ENCODE data around the gene SLC41A3. TPM values are rescaled to one million over a fixed set of nuclear protein-coding genes. Genes with fewer than 3 reads are reported as not detected.

The SLC41A3 gene
- total RNA-seq, 2 donors from 2014 or later: 32.2 to 131 TPM

- TF ChIP-seq POLR2AphosphoS5 (IDR thresholded peaks at IDR 0.05): no peak
- peaks cover 0 to 7% of the 10 kb centered on the region in 2 donors for H3K36me3 ChIP-seq
- intact Hi-C loops (cut with DNase I): no loop called here
- H3K4me3 ChIP-seq: no peak overlapping the region
- 88% methylated on average over 11 of the region's 11 CpGs for WGBS
- no peaks in the 10 kb centered on the region for H3K9me3 ChIP-seq
- no peaks in the 10 kb centered on the region for H3K4me1 ChIP-seq (replicated peaks)
- H3K27me3 ChIP-seq (replicated peaks; ENCODE audit: insufficient read depth): no peaks in the 10 kb centered on the region
- H3K27ac ChIP-seq: no peak overlapping the region
- DNase-seq (ENCODE audit: low spot score): no peak
These were observed 57.6 kb downstream of the SLC41A3 start for GRCh38 chr3:126026277-126026751.

- H3K4me1 ChIP-seq (replicated peaks): no peaks in the 10 kb centered on the region
- no peak overlapping the region for H3K4me3 ChIP-seq
- WGBS: 92% methylated on average over 4 of the region's 4 CpGs
- TF ChIP-seq POLR2A (IDR thresholded peaks at IDR 0.05): no peak
- TF ChIP-seq POLR2AphosphoS5 (IDR thresholded peaks at IDR 0.05): no peak
- TF ChIP-seq CTCF (IDR thresholded peaks at IDR 0.05): no peak
- H3K27ac ChIP-seq: no peak overlapping the region
- DNase-seq (ENCODE audit: low spot score): no peak
- no peaks in the 10 kb centered on the region for H3K27me3 ChIP-seq (replicated peaks; ENCODE audit: insufficient read depth)
- peaks cover 0 to 7% of the 10 kb centered on the region in 2 donors for H3K36me3 ChIP-seq
- intact Hi-C loops (cut with DNase I): no loop called here
- no peaks in the 10 kb centered on the region for H3K9me3 ChIP-seq
These were observed 58.1 kb downstream of the SLC41A3 start for GRCh38 chr3:126025862-126026261.

GRCh38 chr3:126025116-126025729, 58.7 kb downstream of the SLC41A3 start:
- no peak overlapping the region for H3K4me3 ChIP-seq
- TF ChIP-seq CTCF (IDR thresholded peaks at IDR 0.05) (no peak), POLR2AphosphoS5 (IDR thresholded peaks at IDR 0.05) (no peak), POLR2A (IDR thresholded peaks at IDR 0.05) (no peak)
- no peaks in the 10 kb centered on the region for H3K4me1 ChIP-seq (replicated peaks)
- H3K27me3 ChIP-seq (replicated peaks; ENCODE audit: insufficient read depth): no peaks in the 10 kb centered on the region
- no peaks in the 10 kb centered on the region for H3K9me3 ChIP-seq
- H3K27ac ChIP-seq: no peak overlapping the region
- intact Hi-C loops (cut with DNase I): no loop called here
- 93% methylated on average over 14 of the region's 14 CpGs for WGBS
- no peak for DNase-seq (ENCODE audit: low spot score)
- peaks cover 0 to 7% of the 10 kb centered on the region in 2 donors for H3K36me3 ChIP-seq

- Histone ChIP-seq H3K4me1 (replicated peaks) (no peaks in the 10 kb centered on the region), H3K4me3 (no peak overlapping the region), H3K27ac (no peak overlapping the region), H3K27me3 (replicated peaks; ENCODE audit: insufficient read depth) (no peaks in the 10 kb centered on the region), H3K9me3 (no peaks in the 10 kb centered on the region), H3K36me3 (peaks cover 0 to 7% of the 10 kb centered on the region in 2 donors)
- 94% methylated on average over 9 of the region's 9 CpGs for WGBS
- intact Hi-C loops (cut with DNase I): no loop called here
- TF ChIP-seq POLR2A (IDR thresholded peaks at IDR 0.05) (no peak), CTCF (IDR thresholded peaks at IDR 0.05) (no peak), POLR2AphosphoS5 (IDR thresholded peaks at IDR 0.05) (no peak)
- DNase-seq (ENCODE audit: low spot score): no peak
These were observed 59.7 kb downstream of the SLC41A3 start for GRCh38 chr3:126024049-126024854.

- TF ChIP-seq POLR2A (IDR thresholded peaks at IDR 0.05) (no peak), CTCF (IDR thresholded peaks at IDR 0.05) (no peak), POLR2AphosphoS5 (IDR thresholded peaks at IDR 0.05) (no peak)
- Histone ChIP-seq H3K27me3 (replicated peaks; ENCODE audit: insufficient read depth) (no peaks in the 10 kb centered on the region), H3K36me3 (peaks cover 0 to 7% of the 10 kb centered on the region in 2 donors)
These were observed 60.5 kb downstream of the SLC41A3 start for GRCh38 chr3:126023390-126023789.

More at GRCh38 chr3:126023390-126023789, 60.5 kb downstream of the SLC41A3 start:
- Histone ChIP-seq H3K4me1 (replicated peaks) (no peaks in the 10 kb centered on the region), H3K27ac (no peak overlapping the region), H3K9me3 (no peaks in the 10 kb centered on the region), H3K4me3 (no peak overlapping the region)
- intact Hi-C loops (cut with DNase I): no loop called here
- WGBS: 63% methylated on average over 10 of the region's 10 CpGs
- no peak for DNase-seq (ENCODE audit: low spot score)
